Hepatocyte (in vitro differentiated cells): ENCODE data around the gene CSN3.

Source experiments
- CTCF ChIP-seq: fragments of 200-600 bp; sonication (generic); IDR thresholded peaks from 2 replicates; pipeline ENCODE4 v1.5.1; 2016; ENCODE audit warnings: antibody characterized with exemption, mild to moderate bottlenecking; ENCODE audit not compliant: poor library complexity
- EZH2phosphoT487 ChIP-seq: fragments of 200-600 bp; sonication (generic); IDR thresholded peaks from one replicate; pipeline ENCODE4 v1.6.1; 2018; ENCODE audit warnings: antibody characterized with exemption, mild to moderate bottlenecking, low read depth, moderate library complexity; ENCODE audit not compliant: unreplicated experiment, severe bottlenecking

- TF ChIP-seq CTCF (no peak), EZH2phosphoT487 (no peak)
These were observed 47.0 kb upstream of the CSN3 start, which contains the start of gene ODAM for GRCh38 chr4:70195425-70195824.
